Panc1 (cell line): ENCODE results near the gene TNRC6C. TPM values are rescaled to one million over a fixed set of nuclear protein-coding genes. Genes with fewer than 3 reads are reported as not detected.

Experiments
- ATAC-seq: fragments of 200-7000 bp; cut with Tn5 transposase; 2 replicates; pipeline ENCODE4 v1.9.1; 2020; ENCODE audit warnings: mild to moderate bottlenecking, moderate library complexity
- BruUV-seq: library from RNA; stranded (reverse); fragments of 400-500 nt; replicated peaks from 2 replicates; lab custom pipeline; 2021; lab: Mats Ljungman, UMichigan
- CTCF ChIA-PET: fragments of 300-600 bp; sonication (Branson Sonifier 250); formaldehyde crosslinking; loops from one replicate; lab custom pipeline; 2022; ENCODE audit warnings: antibody characterized with exemption; lab: Charles Lee
- POLR2A ChIA-PET: fragments of 300-600 bp; sonication (Branson Sonifier 250); formaldehyde crosslinking; loops from one replicate; lab custom pipeline; 2022; ENCODE audit warnings: antibody characterized with exemption; lab: Charles Lee
- DNase-seq: peaks from one replicate; pipeline ENCODE4 v3.0.0-alpha.2; 2010; ENCODE audit warnings: low read depth, low spot score
- H3K27ac ChIP-seq: 2 replicates; pipeline ENCODE4 v1.5.1; 2011; ENCODE audit warnings: mild to moderate bottlenecking, low read length, inconsistent platforms
- H3K27me3 ChIP-seq: fragments of 200-500 bp; sonication (Bioruptor generic); 2 replicates; pipeline ENCODE4 v1.6.0; 2014; ENCODE audit warnings: low read length, inconsistent platforms; ENCODE audit not compliant: control insufficient read depth, insufficient read depth
- H3K36me3 ChIP-seq: fragments of 200-500 bp; sonication (Bioruptor generic); 2 replicates; pipeline ENCODE4 v1.5.1; 2014; ENCODE audit warnings: inconsistent platforms, mild to moderate bottlenecking, low read length, moderate library complexity; ENCODE audit not compliant: control insufficient read depth, insufficient read depth
- H3K4me1 ChIP-seq: 2 replicates; pipeline ENCODE4 v1.5.1; 2011; ENCODE audit warnings: inconsistent platforms, mild to moderate bottlenecking, low read length, moderate library complexity; ENCODE audit not compliant: control insufficient read depth, insufficient read depth
- H3K4me3 ChIP-seq, 2 experiments: 2 replicates each; pipeline ENCODE4 v1.5.1; 2011 to 2012; ENCODE audit warnings: low read depth in 2 of 2, low read length in 2 of 2, mild to moderate bottlenecking in 2 of 2, inconsistent platforms in 1 of 2, moderate library complexity in 1 of 2
- H3K9me3 ChIP-seq: fragments of 200-500 bp; sonication (Bioruptor generic); 2 replicates; pipeline ENCODE4 v1.5.1; 2014; ENCODE audit warnings: low read depth, mild to moderate bottlenecking, inconsistent platforms, low read length, moderate library complexity; ENCODE audit not compliant: control insufficient read depth, insufficient read depth
- POLR2AphosphoS5 ChIP-seq: IDR thresholded peaks from 2 replicates; pipeline ENCODE4 v1.6.1; 2012; ENCODE audit warnings: mild to moderate bottlenecking, low read depth, low read length, moderate library complexity
- SIN3A ChIP-seq: IDR thresholded peaks from 2 replicates; pipeline ENCODE4 v1.6.1; 2012; ENCODE audit warnings: low read depth, mild to moderate bottlenecking, low read length, moderate library complexity, borderline replicate concordance; ENCODE audit not compliant: insufficient read depth
- TCF7L2 ChIP-seq: IDR thresholded peaks from 2 replicates; pipeline ENCODE4 v1.6.1; 2011; ENCODE audit warnings: mild to moderate bottlenecking, low read depth, low read length, inconsistent platforms
- in situ Hi-C: cut with HindIII; loops from 2 replicates; pipeline ENCODE4 v1.10.0; 2016; ENCODE audit warnings: low sequenced_read_pairs, low pct_unique_long_range_greater_than_20kb
- intact Hi-C: fragments of 100-400 bp; cut with micrococcal nuclease; formaldehyde crosslinking; loops from one replicate; pipeline ENCODE4 v1.10.0; 2022; ENCODE audit not compliant: unreplicated experiment
- total RNA-seq: library from RNA; stranded (reverse); gene quantifications from one replicate; pipeline ENCODE4 v1.2.1, GENCODE V29; 2021; ENCODE audit not compliant: unreplicated experiment
- TF ChIP-seq, protein P1 (sequence below), 2 experiments: IDR thresholded peaks; 2 replicates each; pipeline ENCODE4 v1.6.1; 2011 to 2012; ENCODE audit warnings: low read depth in 2 of 2, control low read depth in 1 of 2, low read length in 1 of 2, mild to moderate bottlenecking in 1 of 2, moderate library complexity in 1 of 2; ENCODE audit not compliant: insufficient read depth in 1 of 2
- TF ChIP-seq, protein P2 (sequence below): fragments of 450-650 bp; IDR thresholded peaks from 2 replicates; pipeline ENCODE4 v1.5.1; 2017; ENCODE audit warnings: mild to moderate bottlenecking

TNRC6C gene
- total RNA-seq, 1 experiment from 2014 or later = 10.1 TPM

DNA sequence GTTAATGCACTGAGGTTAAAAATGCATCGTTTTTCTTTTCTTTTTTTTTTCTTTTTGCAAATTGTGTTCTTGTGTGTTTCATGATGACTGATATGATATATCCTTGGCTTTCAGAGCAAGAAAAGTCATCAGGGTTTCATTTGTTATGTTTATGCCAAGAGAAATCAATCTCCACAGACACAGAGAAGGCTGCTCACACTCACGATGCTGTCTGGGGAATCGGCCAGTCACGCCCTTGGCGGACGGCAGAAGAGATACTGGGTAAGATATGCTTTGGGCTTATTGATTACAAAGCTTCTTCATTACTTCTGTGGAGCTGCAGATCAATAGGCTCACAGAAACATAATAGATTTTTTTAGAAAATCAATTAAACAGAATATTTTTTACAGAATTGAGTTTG, 42.2 kb upstream of the TNRC6C start:
- H3K27me3 ChIP-seq = peaks cover 35% of the 10 kb centered on the region
- H3K4me1 ChIP-seq = peaks cover 19% of the 10 kb centered on the region
- no peak overlapping the region for H3K27ac ChIP-seq
- ATAC-seq = no peak
- H3K9me3 ChIP-seq = no peaks in the 10 kb centered on the region
- no TSS peak for BruUV-seq
- in situ Hi-C loops (no loop called here), intact Hi-C loops (loop anchor here (10.0 kb wide), 1 partner anchor 99 kb away; no protein-coding TSS in a partner anchor)
- CTCF ChIA-PET = interaction anchor here (1.0 kb wide), 1 partner anchor 169 kb away, joined by 3 read pairs; no protein-coding TSS in a partner anchor
- POLR2A ChIA-PET = interaction anchor here (0.6 kb wide), 2 partner anchors 126 to 287 kb away, joined by 4 to 8 read pairs; no protein-coding TSS in a partner anchor
- no peaks in the 10 kb centered on the region; the same call in 1 of the 2 replicates for H3K36me3 ChIP-seq
- DNase-seq = no peak
- no peak overlapping the region for H3K4me3 ChIP-seq
- TF ChIP-seq POLR2AphosphoS5 (no peak), SIN3A (no peak)
- TF ChIP-seq, protein P1, sequence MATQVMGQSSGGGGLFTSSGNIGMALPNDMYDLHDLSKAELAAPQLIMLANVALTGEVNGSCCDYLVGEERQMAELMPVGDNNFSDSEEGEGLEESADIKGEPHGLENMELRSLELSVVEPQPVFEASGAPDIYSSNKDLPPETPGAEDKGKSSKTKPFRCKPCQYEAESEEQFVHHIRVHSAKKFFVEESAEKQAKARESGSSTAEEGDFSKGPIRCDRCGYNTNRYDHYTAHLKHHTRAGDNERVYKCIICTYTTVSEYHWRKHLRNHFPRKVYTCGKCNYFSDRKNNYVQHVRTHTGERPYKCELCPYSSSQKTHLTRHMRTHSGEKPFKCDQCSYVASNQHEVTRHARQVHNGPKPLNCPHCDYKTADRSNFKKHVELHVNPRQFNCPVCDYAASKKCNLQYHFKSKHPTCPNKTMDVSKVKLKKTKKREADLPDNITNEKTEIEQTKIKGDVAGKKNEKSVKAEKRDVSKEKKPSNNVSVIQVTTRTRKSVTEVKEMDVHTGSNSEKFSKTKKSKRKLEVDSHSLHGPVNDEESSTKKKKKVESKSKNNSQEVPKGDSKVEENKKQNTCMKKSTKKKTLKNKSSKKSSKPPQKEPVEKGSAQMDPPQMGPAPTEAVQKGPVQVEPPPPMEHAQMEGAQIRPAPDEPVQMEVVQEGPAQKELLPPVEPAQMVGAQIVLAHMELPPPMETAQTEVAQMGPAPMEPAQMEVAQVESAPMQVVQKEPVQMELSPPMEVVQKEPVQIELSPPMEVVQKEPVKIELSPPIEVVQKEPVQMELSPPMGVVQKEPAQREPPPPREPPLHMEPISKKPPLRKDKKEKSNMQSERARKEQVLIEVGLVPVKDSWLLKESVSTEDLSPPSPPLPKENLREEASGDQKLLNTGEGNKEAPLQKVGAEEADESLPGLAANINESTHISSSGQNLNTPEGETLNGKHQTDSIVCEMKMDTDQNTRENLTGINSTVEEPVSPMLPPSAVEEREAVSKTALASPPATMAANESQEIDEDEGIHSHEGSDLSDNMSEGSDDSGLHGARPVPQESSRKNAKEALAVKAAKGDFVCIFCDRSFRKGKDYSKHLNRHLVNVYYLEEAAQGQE (IDR thresholded peaks at IDR 0.05; ENCODE audit: insufficient read depth in 1 of 2, low read depth in 2 of 2, low read length in 1 of 2) = no peak

DNA sequence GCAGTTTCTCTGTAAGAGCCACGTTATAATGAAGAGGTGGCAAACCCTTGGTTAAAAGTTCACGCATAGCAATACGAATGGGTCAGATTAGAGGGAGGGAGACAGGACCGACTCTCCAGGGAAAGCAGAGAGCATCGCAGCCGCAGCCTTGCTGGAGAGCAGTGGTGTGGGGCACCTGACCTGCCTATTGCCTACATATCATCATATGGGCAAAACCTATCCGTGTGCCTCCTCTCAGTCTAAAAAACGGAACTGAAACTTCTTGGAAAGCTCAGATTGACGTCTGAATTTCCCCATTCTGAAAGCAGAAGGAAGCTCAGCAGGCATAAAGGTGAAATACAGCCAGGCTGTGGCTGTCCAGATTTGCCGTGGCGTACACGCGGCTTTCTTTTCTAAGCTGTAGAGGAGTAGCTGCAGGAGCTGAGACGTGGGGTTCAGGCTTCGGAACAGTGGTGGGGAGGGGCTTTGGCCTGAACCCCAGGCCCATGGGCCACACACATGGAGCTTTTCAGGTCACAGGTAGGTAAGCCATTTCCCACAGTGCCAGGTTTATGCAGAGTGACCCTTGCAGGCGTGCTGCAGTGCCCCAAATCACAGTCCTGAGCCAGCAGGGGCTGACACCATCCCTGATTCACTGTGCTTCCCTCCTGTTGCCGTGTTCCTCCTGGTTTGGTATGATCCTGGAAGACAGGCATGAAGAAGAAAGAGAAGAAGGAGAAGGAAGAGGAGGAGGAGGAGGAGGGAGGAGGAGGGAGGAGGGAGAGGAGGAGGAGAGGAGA, 41.6 kb upstream of the TNRC6C start:
- TF ChIP-seq, protein P2, sequence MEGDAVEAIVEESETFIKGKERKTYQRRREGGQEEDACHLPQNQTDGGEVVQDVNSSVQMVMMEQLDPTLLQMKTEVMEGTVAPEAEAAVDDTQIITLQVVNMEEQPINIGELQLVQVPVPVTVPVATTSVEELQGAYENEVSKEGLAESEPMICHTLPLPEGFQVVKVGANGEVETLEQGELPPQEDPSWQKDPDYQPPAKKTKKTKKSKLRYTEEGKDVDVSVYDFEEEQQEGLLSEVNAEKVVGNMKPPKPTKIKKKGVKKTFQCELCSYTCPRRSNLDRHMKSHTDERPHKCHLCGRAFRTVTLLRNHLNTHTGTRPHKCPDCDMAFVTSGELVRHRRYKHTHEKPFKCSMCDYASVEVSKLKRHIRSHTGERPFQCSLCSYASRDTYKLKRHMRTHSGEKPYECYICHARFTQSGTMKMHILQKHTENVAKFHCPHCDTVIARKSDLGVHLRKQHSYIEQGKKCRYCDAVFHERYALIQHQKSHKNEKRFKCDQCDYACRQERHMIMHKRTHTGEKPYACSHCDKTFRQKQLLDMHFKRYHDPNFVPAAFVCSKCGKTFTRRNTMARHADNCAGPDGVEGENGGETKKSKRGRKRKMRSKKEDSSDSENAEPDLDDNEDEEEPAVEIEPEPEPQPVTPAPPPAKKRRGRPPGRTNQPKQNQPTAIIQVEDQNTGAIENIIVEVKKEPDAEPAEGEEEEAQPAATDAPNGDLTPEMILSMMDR = no peak
- TF ChIP-seq POLR2AphosphoS5 = no peak
- TF ChIP-seq, protein P1 (IDR thresholded peaks at IDR 0.05; ENCODE audit: insufficient read depth in 1 of 2, low read depth in 2 of 2, low read length in 1 of 2) = no peak
- no peak for TF ChIP-seq SIN3A
- no peak for TF ChIP-seq TCF7L2
- no TSS peak for BruUV-seq
- Histone ChIP-seq H3K36me3 (no peaks in the 10 kb centered on the region; the same call in 1 of the 2 replicates), H3K4me3 (peak overlapping the region in 1 of 2 experiments; percentile 23; a peak in 1 of 4 replicates), H3K27me3 (peaks cover 35% of the 10 kb centered on the region), H3K27ac (no peak overlapping the region), H3K9me3 (no peaks in the 10 kb centered on the region), H3K4me1 (peaks cover 19% of the 10 kb centered on the region)
- intact Hi-C loops (loop anchor here (10.0 kb wide), 1 partner anchor 98 kb away; no protein-coding TSS in a partner anchor), in situ Hi-C loops (no loop called here)
- CTCF ChIA-PET = interaction anchor here (0.7 kb wide), 1 partner anchor 41 kb away, joined by 3 read pairs; the partner anchor contains the start of gene TNRC6C
- ATAC-seq = peak; percentile 70
- DNase-seq = no peak
- POLR2A ChIA-PET = interaction anchor here (0.6 kb wide), 2 partner anchors 125 to 288 kb away, joined by 4 to 8 read pairs; no protein-coding TSS in a partner anchor
